RWPE1 (cell line): Measurements from ENCODE around the gene ATP9A.
A peak's percentile ranks its signal among the peaks of the same experiment; 100 is the strongest.

Source experiments
- CTCF ChIA-PET: fragments of 350-600 bp; sonication (Branson Sonifier 250); formaldehyde crosslinking; extraction: SDS; loops from one replicate; lab custom pipeline; 2021; lab: Yijun Ruan, JAX
- POLR2A ChIA-PET: fragments of 400-600 bp; formaldehyde crosslinking; extraction: SDS; loops from one replicate; lab custom pipeline; 2020; ENCODE audit warnings: antibody characterized with exemption; ENCODE audit not compliant: low non-redundant PET; lab: Yijun Ruan, JAX
- DNase-seq: peaks from one replicate; pipeline ENCODE4 v3.0.0; 2012; ENCODE audit warnings: low spot score
- H3K27ac ChIP-seq: fragments of 450-650 bp; 2 replicates; pipeline ENCODE4 v1.5.1; 2017
- CTCF ChIP-seq: fragments of 450-650 bp; conservative IDR thresholded peaks from 2 replicates; pipeline ENCODE4 v1.5.1; 2017; ENCODE audit warnings: low read depth, mild to moderate bottlenecking

The ATP9A gene

GRCh38 chr20:51566594-51566993, 201.6 kb downstream of the ATP9A start:
- POLR2A ChIA-PET: no interaction called here
- no peak for DNase-seq
- CTCF ChIA-PET: interaction anchor here (0.6 kb wide), 4 partner anchors 28 to 552 kb away, joined by 3 to 4 read pairs (median 3); no protein-coding TSS in a partner anchor
- no peak overlapping the region for H3K27ac ChIP-seq
- no peak for TF ChIP-seq CTCF

GRCh38 chr20:51565298-51566144, 202.7 kb downstream of the ATP9A start:
- DNase-seq: no peak
- ChIA-PET CTCF (interaction anchor here (0.6 to 0.9 kb wide), 4 partner anchors 31 to 228 kb away, joined by 3 to 5 read pairs (median 3); no protein-coding TSS in a partner anchor), POLR2A (interaction anchor here (0.5 kb wide), 1 partner anchor 99 kb away, joined by 3 read pairs; no protein-coding TSS in a partner anchor)
- H3K27ac ChIP-seq: no peak overlapping the region
- TF ChIP-seq CTCF: no peak

- POLR2A ChIA-PET: interaction anchor here (0.6 kb wide), 1 partner anchor 89 kb away, joined by 4 read pairs; no protein-coding TSS in a partner anchor
- peak; percentile 86 for DNase-seq
- H3K27ac ChIP-seq: peak overlapping the region; percentile 69
- CTCF ChIA-PET: interaction anchor here (0.6 to 1.4 kb wide), 7 partner anchors 19 to 1762 kb away, joined by 3 to 5 read pairs (median 3); no protein-coding TSS in a partner anchor
- no peak for TF ChIP-seq CTCF
Observed at GRCh38 chr20:51563486-51564332, 204.5 kb downstream of the ATP9A start.

GRCh38 chr20:51563174-51563485, 205.1 kb downstream of the ATP9A start:
- H3K27ac ChIP-seq: peak overlapping the region; percentile 69
- DNase-seq: no peak
- CTCF ChIA-PET: interaction anchor here (0.6 to 1.4 kb wide), 10 partner anchors 9 to 1762 kb away, joined by 3 to 5 read pairs (median 3); partner anchors contain the start of gene BCAS4
- TF ChIP-seq CTCF: no peak
- POLR2A ChIA-PET: interaction anchor here (0.6 kb wide), 1 partner anchor 89 kb away, joined by 4 read pairs; no protein-coding TSS in a partner anchor

- peak; percentile 87 for DNase-seq
- ChIA-PET POLR2A (no interaction called here), CTCF (interaction anchor here (0.6 to 1.4 kb wide), 13 partner anchors 10 to 1763 kb away, joined by 3 to 5 read pairs (median 3); partner anchors contain the start of gene BCAS4)
- TF ChIP-seq CTCF: no peak
- H3K27ac ChIP-seq: peak overlapping the region; percentile 69
Observed at GRCh38 chr20:51562332-51563173, 205.6 kb downstream of the ATP9A start.
